ENCODE data around the gene C21orf91.

C21orf91 gene

DNA sequence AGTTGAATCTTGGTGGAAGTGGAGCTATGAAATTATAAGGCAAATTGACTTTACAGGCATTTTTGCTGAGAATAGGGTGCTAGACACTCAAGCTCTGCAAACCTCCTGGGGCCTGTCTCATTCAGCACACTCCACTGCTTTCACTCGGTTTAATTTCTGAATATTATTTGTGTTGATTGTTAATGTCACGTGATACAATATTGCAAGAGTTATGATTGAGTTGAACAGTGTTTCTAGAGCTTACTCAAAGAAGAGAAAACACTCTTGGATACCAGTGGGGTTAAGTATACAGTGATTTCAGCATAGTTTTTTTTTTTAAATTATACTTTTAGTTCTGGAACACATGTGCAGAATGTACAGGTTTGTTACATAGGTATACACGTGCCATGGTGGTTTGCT is 49.7 kb downstream of the C21orf91 start:
- H3K4me3 ChIP-seq (ENCODE audit: low read length), result no peak overlapping the region
- no peak for TF ChIP-seq CTCF (conservative IDR thresholded peaks at IDR 0.05; ENCODE audit: low read depth, low read length)
- no peak for DNase-seq (ENCODE audit: low read depth)

DNA sequence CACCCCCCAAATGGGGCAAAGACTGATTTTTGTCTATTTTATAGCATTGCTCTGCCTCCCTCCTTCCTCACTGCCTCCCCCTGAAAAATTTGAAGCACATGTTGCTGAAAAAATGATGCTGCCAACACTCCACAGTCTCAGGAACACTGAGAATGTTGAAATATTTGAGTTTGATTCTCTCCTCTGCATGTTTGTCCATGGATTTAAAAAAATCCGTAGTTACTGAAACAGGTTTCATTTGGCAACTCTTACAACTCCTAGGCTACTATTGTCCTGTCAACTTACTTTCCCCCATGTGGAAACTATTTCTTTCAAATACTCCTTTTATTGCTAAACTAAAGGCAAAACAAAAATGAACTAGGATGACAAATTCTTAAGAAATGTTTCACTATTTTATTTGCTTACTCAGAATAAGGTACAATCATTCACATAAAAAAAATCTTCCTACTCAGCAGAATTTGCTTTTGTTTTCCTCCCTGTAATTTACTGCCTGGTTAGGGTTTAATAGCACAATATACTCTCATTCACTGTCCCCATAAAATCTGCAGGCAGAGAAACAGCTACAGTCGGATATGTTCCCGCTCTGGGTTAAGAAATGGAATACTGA is 50.2 kb downstream of the C21orf91 start:
- DNase-seq (ENCODE audit: low read depth), result no peak
- no peak overlapping the region for H3K4me3 ChIP-seq (ENCODE audit: low read length)
- no peak for TF ChIP-seq CTCF (conservative IDR thresholded peaks at IDR 0.05; ENCODE audit: low read depth, low read length)

DNA sequence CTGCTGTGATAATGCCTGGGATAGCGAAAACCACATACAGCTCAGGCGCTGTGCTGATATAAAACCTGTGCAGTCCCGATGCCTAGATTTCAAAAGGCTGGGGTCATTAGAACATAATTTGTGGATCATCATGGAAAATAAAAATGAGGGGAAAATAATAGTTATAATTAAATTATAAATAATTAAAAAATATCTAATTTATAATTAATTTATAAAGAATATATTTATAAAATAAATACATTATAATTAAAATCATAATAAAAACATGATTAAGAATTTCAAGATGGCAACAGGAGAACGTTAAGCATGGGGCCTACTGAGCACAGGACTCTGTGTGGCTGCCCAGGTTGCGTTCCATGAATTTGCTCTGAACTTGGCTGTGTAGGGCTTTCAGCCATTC is 53.9 kb downstream of the C21orf91 start:
- DNase-seq (ENCODE audit: low read depth), result no peak
- no peak for TF ChIP-seq CTCF (conservative IDR thresholded peaks at IDR 0.05; ENCODE audit: low read depth, low read length)
- no peak overlapping the region for H3K4me3 ChIP-seq (ENCODE audit: low read length)

- no peak for DNase-seq (ENCODE audit: low read depth)
- no peak overlapping the region for H3K4me3 ChIP-seq (ENCODE audit: low read length)
- no peak for TF ChIP-seq CTCF (conservative IDR thresholded peaks at IDR 0.05; ENCODE audit: low read depth, low read length)
Measured at GRCh38 chr21:17763288-17764037, 55.7 kb downstream of the C21orf91 start.

DNA sequence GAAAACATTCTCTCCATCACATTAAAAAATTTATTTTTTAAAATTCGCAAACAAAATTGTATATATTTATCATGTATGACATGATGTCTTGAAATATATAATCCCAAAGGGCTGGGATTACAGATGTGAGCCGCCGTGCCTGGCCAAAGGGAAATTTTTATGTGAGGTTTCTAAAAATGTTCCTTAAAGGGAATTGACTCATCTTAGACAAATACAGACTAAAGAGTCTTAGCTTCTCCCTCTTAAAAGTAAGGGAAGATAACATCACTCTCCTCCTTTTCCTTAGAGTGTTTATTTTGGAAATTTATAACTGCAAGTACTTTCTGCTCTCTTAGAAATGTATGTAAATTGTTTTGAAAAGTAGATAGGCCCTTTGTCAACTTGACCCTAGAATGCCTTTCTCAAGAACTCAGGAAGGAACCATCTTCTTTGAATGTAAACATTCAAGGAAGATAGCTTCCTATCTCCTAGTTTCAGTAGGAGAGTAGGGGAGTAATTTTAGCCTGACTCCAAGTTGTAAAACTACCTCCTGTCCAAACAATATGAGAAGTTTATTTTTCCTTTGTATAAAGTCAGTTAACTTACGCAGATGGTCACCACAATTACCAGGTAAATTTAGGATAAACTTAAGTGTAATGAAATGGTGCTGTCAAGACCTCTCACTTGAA is 59.5 kb downstream of the C21orf91 start:
- no peak for DNase-seq (ENCODE audit: low read depth)
- H3K4me3 ChIP-seq (ENCODE audit: low read length), result no peak overlapping the region
- no peak for TF ChIP-seq CTCF (conservative IDR thresholded peaks at IDR 0.05; ENCODE audit: low read depth, low read length)

- no peak overlapping the region for H3K4me3 ChIP-seq (ENCODE audit: low read length)
- no peak for TF ChIP-seq CTCF (conservative IDR thresholded peaks at IDR 0.05; ENCODE audit: low read depth, low read length)
- DNase-seq (ENCODE audit: low read depth), result no peak
Measured at GRCh38 chr21:17758683-17759082, 60.5 kb downstream of the C21orf91 start.
